ENCODE measurements around the gene AADAT.
"Not testable (repeated sequence)": the region's sequence is repeated elsewhere in the genome, so short reads cannot be mapped to it uniquely, and the experiment has no call there.

AADAT gene

GRCh38 chr4:170089274-170089667, 485 bp downstream of the AADAT start:
- DNase-seq: peak; percentile 2

GRCh38 chr4:170088716-170089115, 1.0 kb downstream of the AADAT start:
- DNase-seq: no peak

GRCh38 chr4:170087163-170087700, 2.5 kb downstream of the AADAT start:
- no peak for DNase-seq

GRCh38 chr4:170083541-170083940, 6.2 kb downstream of the AADAT start:
- no peak for DNase-seq

GRCh38 chr4:170080496-170080895, 9.3 kb downstream of the AADAT start:
- no peak for DNase-seq

GRCh38 chr4:170079981-170080380, 9.8 kb downstream of the AADAT start:
- no peak for DNase-seq

GRCh38 chr4:170071196-170071595, 18.6 kb downstream of the AADAT start:
- no peak for DNase-seq

GRCh38 chr4:170068438-170069128, 21.2 kb downstream of the AADAT start:
- DNase-seq: no peak

GRCh38 chr4:170059421-170059820, 30.3 kb downstream of the AADAT start:
- no peak for DNase-seq

GRCh38 chr4:170058826-170059225, 30.9 kb downstream of the AADAT start:
- no peak for DNase-seq

GRCh38 chr4:170057866-170058265, 31.9 kb downstream of the AADAT start:
- no peak for DNase-seq

- no peak for DNase-seq
Observed at GRCh38 chr4:170052919-170053318, 36.8 kb downstream of the AADAT start.

GRCh38 chr4:170051402-170051801, 38.4 kb downstream of the AADAT start:
- DNase-seq: no peak

- DNase-seq: no peak
Observed at GRCh38 chr4:170049766-170050165, 40.0 kb downstream of the AADAT start.

GRCh38 chr4:170047771-170048354, 41.9 kb downstream of the AADAT start:
- DNase-seq: no peak

GRCh38 chr4:170046156-170046555, 43.6 kb downstream of the AADAT start:
- not testable (repeated sequence) for DNase-seq

- no peak for DNase-seq
Observed at GRCh38 chr4:170040031-170040680, 49.6 kb downstream of the AADAT start.

GRCh38 chr4:170038769-170039168, 51.0 kb downstream of the AADAT start:
- no peak for DNase-seq

- DNase-seq: no peak
Observed at GRCh38 chr4:170038232-170038631, 51.5 kb downstream of the AADAT start.

GRCh38 chr4:170037481-170037880, 52.3 kb downstream of the AADAT start:
- DNase-seq: no peak

GRCh38 chr4:170035845-170036244, 53.9 kb downstream of the AADAT start:
- no peak for DNase-seq

- no peak for DNase-seq
Observed at GRCh38 chr4:170035231-170035630, 54.5 kb downstream of the AADAT start.

GRCh38 chr4:170033999-170034398, 55.8 kb downstream of the AADAT start:
- DNase-seq: no peak

- no peak for DNase-seq
Observed at GRCh38 chr4:170030121-170030520, 59.6 kb downstream of the AADAT start.

Data from NCI-H524 treated with DMSO at 0.1 percent for 48 hours (cell line).